MCF 10A (cell line): ENCODE results near the gene FARS2. TPM values are rescaled to one million over a fixed set of nuclear protein-coding genes. Genes with fewer than 3 reads are reported as not detected.

Experiments used
- BruUV-seq: library from RNA; stranded (reverse); fragments of 400-500 nt; replicated peaks from 2 replicates; lab custom pipeline; 2021; lab: Mats Ljungman, UMichigan
- CTCF ChIA-PET: fragments of 300-600 bp; sonication (Branson Sonifier 250); formaldehyde crosslinking; extraction: SDS; loops from one replicate; lab custom pipeline; 2021; ENCODE audit warnings: antibody characterized with exemption, inconsistent platforms; lab: Yijun Ruan, JAX
- POLR2A ChIA-PET: fragments of 300-600, 350-650 bp; sonication (Branson Sonifier 250); formaldehyde crosslinking; extraction: SDS; loops from one replicate; lab custom pipeline; 2020; ENCODE audit warnings: antibody characterized with exemption, inconsistent platforms; lab: Yijun Ruan, JAX
- DNase-seq: peaks from one replicate; pipeline ENCODE4 v3.0.0-alpha.2; 2018; ENCODE audit not compliant: unreplicated experiment
- H3K27ac Mint-ChIP-seq: one replicate; pipeline ENCODE4 v1.8.0; 2022; ENCODE audit warnings: mild to moderate bottlenecking, low read depth, mixed read lengths; ENCODE audit not compliant: unreplicated experiment
- H3K27me3 Mint-ChIP-seq: one replicate; pipeline ENCODE4 v1.8.0; 2022; ENCODE audit warnings: mixed read lengths; ENCODE audit not compliant: insufficient read depth, unreplicated experiment
- H3K36me3 Mint-ChIP-seq: one replicate; pipeline ENCODE4 v1.8.0; 2022; ENCODE audit warnings: mild to moderate bottlenecking, moderate library complexity, mixed read lengths; ENCODE audit not compliant: insufficient read depth, unreplicated experiment
- H3K4me1 Mint-ChIP-seq: one replicate; pipeline ENCODE4 v1.8.0; 2022; ENCODE audit warnings: mixed read lengths; ENCODE audit not compliant: insufficient read depth, unreplicated experiment
- H3K4me3 Mint-ChIP-seq: one replicate; pipeline ENCODE4 v1.8.0; 2022; ENCODE audit warnings: mild to moderate bottlenecking, moderate library complexity, mixed read lengths; ENCODE audit not compliant: unreplicated experiment
- H3K9me3 Mint-ChIP-seq: one replicate; pipeline ENCODE4 v1.8.0; 2022; ENCODE audit warnings: mixed read lengths; ENCODE audit not compliant: unreplicated experiment
- intact Hi-C: fragments of 100-400 bp; cut with micrococcal nuclease; formaldehyde crosslinking; loops from 2 replicates; pipeline ENCODE4 v1.14.1; 2022
- total RNA-seq: library from RNA; stranded (reverse); gene quantifications from 2 replicates; pipeline ENCODE4 v1.2.3, GENCODE V29; 2022
- TF ChIP-seq, protein P1 (sequence below): fragments of 200-600 bp; IDR thresholded peaks from one replicate; pipeline ENCODE4 v1.8.0; 2022; ENCODE audit warnings: antibody characterized with exemption, mild to moderate bottlenecking; ENCODE audit not compliant: unreplicated experiment

Gene FARS2
- total RNA-seq, 1 experiment from 2014 or later: 18.2 TPM

DNA sequence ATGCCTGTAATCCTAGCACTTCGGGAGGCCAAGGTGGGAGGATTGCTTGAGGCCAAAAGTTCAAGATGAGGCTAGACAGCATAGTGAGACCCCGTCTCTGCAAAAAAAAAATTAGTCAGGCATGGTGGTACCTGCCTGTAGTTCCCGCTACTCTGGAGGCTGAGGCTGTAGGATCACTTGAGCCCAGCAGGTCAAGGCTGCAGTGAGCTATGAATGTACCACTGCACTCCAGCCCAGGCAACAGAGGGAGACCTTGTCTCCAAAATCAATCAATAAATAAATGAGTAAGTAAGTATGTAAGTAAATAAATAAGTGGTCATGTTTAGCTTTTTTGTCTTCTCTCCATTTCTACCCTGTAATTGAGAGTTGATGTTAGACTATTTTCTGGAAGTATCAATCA, 336.8 kb downstream of the FARS2 start:
- CTCF ChIA-PET: no interaction called here
- Mint-ChIP-seq H3K36me3 (no peaks in the 10 kb centered on the region), H3K27me3 (no peaks in the 10 kb centered on the region), H3K9me3 (no peaks in the 10 kb centered on the region), H3K27ac (no peak overlapping the region), H3K4me3 (no peak overlapping the region), H3K4me1 (no peaks in the 10 kb centered on the region)
- intact Hi-C loops: no loop called here
- DNase-seq: no peak
- no TSS peak for BruUV-seq
- TF ChIP-seq, protein P1, sequence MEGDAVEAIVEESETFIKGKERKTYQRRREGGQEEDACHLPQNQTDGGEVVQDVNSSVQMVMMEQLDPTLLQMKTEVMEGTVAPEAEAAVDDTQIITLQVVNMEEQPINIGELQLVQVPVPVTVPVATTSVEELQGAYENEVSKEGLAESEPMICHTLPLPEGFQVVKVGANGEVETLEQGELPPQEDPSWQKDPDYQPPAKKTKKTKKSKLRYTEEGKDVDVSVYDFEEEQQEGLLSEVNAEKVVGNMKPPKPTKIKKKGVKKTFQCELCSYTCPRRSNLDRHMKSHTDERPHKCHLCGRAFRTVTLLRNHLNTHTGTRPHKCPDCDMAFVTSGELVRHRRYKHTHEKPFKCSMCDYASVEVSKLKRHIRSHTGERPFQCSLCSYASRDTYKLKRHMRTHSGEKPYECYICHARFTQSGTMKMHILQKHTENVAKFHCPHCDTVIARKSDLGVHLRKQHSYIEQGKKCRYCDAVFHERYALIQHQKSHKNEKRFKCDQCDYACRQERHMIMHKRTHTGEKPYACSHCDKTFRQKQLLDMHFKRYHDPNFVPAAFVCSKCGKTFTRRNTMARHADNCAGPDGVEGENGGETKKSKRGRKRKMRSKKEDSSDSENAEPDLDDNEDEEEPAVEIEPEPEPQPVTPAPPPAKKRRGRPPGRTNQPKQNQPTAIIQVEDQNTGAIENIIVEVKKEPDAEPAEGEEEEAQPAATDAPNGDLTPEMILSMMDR: no peak
- POLR2A ChIA-PET: interaction anchor here (0.7 kb wide), 1 partner anchor 31 kb away, joined by 3 read pairs; no protein-coding TSS in a partner anchor

DNA sequence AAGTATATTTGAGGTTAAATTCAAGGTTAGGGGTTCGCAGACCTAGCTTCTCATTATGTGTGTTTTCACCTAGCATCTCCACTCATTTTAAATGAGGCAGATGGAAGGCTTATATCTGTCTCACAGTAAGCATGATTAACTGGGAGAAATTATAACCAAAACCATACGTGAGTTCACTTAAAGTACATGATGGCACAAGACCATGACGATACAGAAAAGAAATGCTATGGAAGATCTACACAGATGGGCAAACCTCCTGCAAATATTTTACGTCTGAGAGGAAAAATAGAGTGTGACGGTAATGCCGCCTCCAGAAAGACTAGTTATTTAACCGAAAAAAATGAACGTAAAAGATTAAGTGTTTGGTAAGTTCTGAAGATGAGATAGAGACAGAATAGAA, 337.8 kb downstream of the FARS2 start:
- DNase-seq: no peak
- TF ChIP-seq, protein P1: no peak
- Mint-ChIP-seq H3K27me3 (no peaks in the 10 kb centered on the region), H3K4me3 (no peak overlapping the region), H3K4me1 (no peaks in the 10 kb centered on the region), H3K27ac (no peak overlapping the region), H3K9me3 (no peaks in the 10 kb centered on the region), H3K36me3 (no peaks in the 10 kb centered on the region)
- intact Hi-C loops: no loop called here
- ChIA-PET POLR2A (no interaction called here), CTCF (no interaction called here)
- BruUV-seq: no TSS peak

DNA sequence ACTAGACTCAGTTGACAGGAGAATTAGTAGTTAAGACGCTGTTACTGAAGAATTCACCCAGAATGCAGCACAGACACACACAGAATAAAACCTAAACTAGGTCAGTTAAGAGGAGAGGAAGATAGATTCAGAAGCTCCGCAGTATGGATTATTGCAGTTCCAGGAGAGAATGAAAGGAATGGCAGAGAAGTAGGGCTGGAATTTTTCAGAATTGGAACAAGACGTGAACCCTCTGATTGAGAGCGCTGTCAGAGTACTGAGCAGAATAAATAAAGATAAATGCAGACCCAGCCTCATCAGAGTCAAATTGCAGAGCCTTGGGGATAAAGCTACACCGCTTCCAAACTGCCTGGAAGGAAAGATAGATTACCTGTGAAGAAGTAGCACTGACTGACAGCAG, 344.6 kb downstream of the FARS2 start:
- no TSS peak for BruUV-seq
- ChIA-PET POLR2A (interaction anchor here (1.5 kb wide), 1 partner anchor 11 kb away, joined by 3 read pairs; no protein-coding TSS in a partner anchor), CTCF (interaction anchor here (1.5 kb wide), 1 partner anchor 17 kb away, joined by 3 read pairs; no protein-coding TSS in a partner anchor)
- DNase-seq: no peak
- Mint-ChIP-seq H3K27me3 (no peaks in the 10 kb centered on the region), H3K27ac (no peak overlapping the region), H3K4me1 (no peaks in the 10 kb centered on the region), H3K9me3 (peaks cover 7% of the 10 kb centered on the region), H3K36me3 (no peaks in the 10 kb centered on the region), H3K4me3 (no peak overlapping the region)
- intact Hi-C loops: no loop called here
- TF ChIP-seq, protein P1: no peak

DNA sequence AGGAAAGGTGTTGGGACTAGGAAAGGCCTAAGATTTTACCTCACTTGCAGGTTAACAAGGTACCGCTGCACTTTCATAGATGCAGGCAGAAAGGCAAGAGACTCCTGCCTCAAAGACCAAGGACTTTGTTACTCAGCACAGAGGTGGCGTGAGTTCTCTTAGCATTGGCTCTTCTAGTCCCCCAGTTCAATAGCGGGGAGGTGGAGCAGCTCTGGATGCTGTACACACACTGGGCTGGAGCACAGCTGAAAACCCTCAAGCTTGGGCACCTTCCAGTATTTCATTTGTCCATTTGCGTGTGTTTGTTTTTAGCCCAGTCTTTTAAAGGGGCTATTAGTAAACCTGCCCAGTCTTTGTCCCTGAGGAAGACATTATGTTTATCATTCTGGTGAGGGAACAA, 345.2 kb downstream of the FARS2 start:
- Mint-ChIP-seq H3K4me1 (no peaks in the 10 kb centered on the region), H3K36me3 (no peaks in the 10 kb centered on the region), H3K9me3 (peaks cover 7% of the 10 kb centered on the region), H3K4me3 (no peak overlapping the region), H3K27ac (no peak overlapping the region), H3K27me3 (no peaks in the 10 kb centered on the region)
- BruUV-seq: no TSS peak
- intact Hi-C loops: no loop called here
- CTCF ChIA-PET: interaction anchor here (0.8 to 1.5 kb wide), 2 partner anchors 15 to 17 kb away, joined by 3 read pairs; no protein-coding TSS in a partner anchor
- DNase-seq: no peak
- POLR2A ChIA-PET: interaction anchor here (1.5 kb wide), 1 partner anchor 11 kb away, joined by 3 read pairs; no protein-coding TSS in a partner anchor
- TF ChIP-seq, protein P1: no peak
